ENCODE measurements around the gene SHQ1.
"Not testable (repeated sequence)": the region's sequence is repeated elsewhere in the genome, so short reads cannot be mapped to it uniquely, and the experiment has no call there.

SHQ1 gene

DNA sequence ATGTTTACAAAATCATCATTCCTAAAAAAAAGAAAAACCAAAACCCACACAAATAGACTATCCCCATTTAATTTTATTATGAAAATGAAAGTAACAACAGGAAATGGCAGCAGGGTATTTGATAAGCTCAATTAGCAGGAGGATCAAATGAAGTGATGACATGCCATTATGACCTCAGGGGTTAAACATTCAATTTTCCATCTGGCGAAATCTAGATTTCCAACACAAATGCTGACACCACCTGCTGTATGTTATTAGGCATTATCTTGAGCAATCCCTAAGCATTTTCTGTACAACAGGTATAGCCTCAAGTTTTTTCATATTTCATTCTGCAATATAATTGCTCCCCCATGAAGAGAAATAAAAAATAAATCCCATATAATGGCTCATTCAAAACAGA lies 57.1 kb downstream of the SHQ1 start:
- Mint-ChIP-seq H3K27ac (no peak overlapping the region), H3K36me3 (peaks cover 21% of the 10 kb centered on the region), H3K9me3 (no peaks in the 10 kb centered on the region), H3K4me1 (peaks cover 22% of the 10 kb centered on the region), H3K4me3 (peak overlapping the region; percentile 37), H3K27me3 (no peaks in the 10 kb centered on the region)

DNA sequence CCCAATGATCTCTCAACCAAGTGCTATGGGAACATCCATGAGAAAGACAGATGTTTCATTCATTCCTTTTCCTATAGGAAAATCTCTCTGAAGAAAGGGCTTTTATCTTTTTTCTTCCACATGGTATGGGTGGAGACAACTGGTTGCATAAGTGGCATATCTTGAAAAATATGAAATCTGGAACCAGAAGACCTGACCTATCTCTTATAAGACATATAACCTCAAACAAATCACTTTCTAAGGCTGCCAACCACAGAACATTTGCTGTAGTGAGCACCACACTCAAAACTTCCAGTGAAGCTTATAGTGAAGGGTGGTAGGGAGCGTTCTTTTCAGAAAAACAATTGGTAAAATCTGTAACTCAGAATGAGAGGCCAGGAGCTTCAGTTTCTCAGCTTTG lies 58.5 kb downstream of the SHQ1 start:
- Mint-ChIP-seq H3K4me3 (no peak overlapping the region), H3K4me1 (peaks cover 22% of the 10 kb centered on the region), H3K27me3 (no peaks in the 10 kb centered on the region), H3K36me3 (peaks cover 15% of the 10 kb centered on the region), H3K27ac (no peak overlapping the region), H3K9me3 (no peaks in the 10 kb centered on the region)

DNA sequence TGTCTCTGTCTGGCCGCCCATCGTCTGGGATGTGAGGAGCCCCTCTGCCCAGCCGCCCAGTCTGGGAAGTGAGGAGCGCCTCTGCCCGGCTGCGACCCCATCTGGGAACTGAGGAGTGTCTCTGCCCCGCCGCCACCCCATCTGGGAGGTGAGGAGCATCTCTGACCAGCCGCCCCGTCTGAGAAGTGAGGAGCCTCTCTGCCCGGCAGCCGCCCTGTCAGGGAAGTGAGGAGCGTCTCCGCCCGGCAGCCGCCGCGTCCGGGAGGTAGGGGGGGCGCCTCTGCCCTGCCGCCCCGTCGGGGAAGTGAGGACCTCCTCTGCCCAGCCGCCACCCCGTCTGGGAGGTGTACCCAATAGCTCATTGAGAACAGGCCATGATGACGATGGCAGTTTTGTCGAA lies 60.0 kb downstream of the SHQ1 start:
- Mint-ChIP-seq H3K4me1 (peaks cover 18% of the 10 kb centered on the region), H3K36me3 (peaks cover 15% of the 10 kb centered on the region)
- not testable (repeated sequence) for H3K4me3 Mint-ChIP-seq, H3K9me3 Mint-ChIP-seq, H3K27ac Mint-ChIP-seq, H3K27me3 Mint-ChIP-seq

DNA sequence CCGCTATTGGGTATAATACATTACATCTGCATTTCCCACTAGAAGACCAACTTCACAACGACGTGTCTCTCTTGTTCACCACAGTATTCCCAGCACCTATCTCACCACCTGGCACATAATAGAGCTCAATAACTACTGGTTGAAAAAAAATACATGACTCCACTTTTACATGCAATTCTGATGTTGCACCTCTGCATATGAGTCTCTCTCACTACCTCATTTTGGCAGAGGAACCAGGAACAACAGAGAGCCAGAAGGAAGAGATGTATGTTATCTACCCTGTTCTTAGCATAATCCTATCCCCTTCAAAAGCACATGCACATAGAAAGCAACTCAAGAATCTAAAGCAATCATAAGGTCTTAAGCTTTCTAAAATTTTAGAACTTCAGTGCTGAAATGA lies 61.6 kb downstream of the SHQ1 start:
- H3K4me1 Mint-ChIP-seq: peaks cover 27% of the 10 kb centered on the region
- H3K9me3 Mint-ChIP-seq: no peaks in the 10 kb centered on the region

DNA sequence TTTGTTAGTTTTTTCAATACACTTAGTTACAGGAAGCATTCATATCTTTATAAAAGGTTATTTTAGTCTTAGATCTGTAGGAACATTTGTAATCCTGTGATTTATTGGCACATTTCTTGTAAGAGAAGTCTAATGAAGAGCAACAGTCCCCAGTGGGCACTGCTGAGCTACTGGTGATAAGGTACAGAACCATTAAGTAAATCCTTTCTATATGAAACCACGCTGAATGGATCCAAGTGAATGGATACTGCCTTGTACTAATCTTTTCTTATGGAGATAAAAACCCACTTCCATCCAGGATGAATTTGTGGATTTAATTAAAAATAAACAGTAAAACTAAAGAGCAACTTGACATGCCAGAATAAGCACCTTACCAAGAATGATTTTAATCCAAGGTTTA lies 64.0 kb downstream of the SHQ1 start:
- Mint-ChIP-seq H3K4me3 (no peak overlapping the region), H3K9me3 (no peaks in the 10 kb centered on the region), H3K27ac (no peak overlapping the region), H3K27me3 (no peaks in the 10 kb centered on the region), H3K36me3 (peaks cover 14% of the 10 kb centered on the region), H3K4me1 (peaks cover 16% of the 10 kb centered on the region)

More for the DNA sequence above, 61.6 kb downstream of the SHQ1 start:
- Mint-ChIP-seq H3K4me3 (no peak overlapping the region), H3K36me3 (peaks cover 14% of the 10 kb centered on the region), H3K27ac (no peak overlapping the region), H3K27me3 (no peaks in the 10 kb centered on the region)

DNA sequence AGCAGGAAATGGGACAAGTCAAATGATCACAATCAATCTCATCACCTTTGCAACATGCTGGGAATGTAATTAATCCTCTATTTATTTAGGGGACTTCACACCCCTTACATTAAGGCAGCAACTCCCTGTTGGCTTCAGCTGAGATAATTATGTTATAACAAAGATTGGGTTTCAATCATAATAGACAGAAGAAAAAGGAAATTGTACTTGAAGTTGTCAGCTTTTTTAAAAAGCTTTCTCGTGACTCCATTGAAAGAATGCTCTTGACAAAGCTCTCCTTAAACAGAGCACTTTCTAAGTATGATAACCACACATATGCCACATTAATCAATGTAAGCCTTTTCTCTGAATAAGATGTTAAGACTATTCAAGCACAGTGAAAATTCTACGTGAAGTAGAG lies 65.7 kb downstream of the SHQ1 start:
- H3K27me3 Mint-ChIP-seq: no peaks in the 10 kb centered on the region
- H3K4me1 Mint-ChIP-seq: peaks cover 18% of the 10 kb centered on the region
- H3K4me3 Mint-ChIP-seq: no peak overlapping the region
- H3K9me3 Mint-ChIP-seq: no peaks in the 10 kb centered on the region
- H3K27ac Mint-ChIP-seq: no peak overlapping the region
- peaks cover 23% of the 10 kb centered on the region for H3K36me3 Mint-ChIP-seq

DNA sequence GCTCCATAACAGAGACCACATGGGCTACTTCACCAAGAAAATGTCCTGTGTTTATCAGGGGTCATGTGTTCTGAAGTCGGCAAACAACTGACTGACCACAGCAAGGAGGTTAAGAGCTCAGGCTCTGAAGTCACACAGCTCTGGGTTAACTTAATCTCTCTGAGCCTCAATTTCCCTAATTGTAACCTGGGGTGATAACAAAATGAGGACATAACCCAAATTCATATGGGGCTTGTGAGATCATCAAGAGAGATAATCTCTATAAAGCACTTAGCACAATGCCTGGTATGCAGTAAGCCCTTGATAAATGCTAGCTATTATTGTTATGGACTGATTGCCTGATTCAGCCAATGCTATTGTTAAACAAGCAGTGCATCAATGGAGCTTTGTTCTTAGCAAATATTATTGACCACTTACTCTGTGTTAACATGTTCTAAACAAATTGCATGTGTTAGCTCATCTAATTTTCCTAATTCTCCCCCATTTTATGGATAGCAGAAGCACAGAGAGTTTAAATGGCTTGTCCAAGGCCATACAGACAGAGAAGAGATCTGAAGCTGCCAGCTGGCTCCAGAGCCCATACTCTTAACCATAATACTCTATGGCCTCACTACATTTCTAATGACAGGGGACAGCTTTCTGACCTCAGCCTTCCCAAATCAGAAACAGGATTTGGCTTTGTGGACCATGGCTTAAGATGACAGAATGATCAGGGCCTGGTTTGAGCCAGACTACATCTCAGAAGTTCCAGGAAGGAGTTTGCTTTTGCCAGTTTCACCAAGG lies 78.3 kb downstream of the SHQ1 start:
- Mint-ChIP-seq H3K9me3 (no peaks in the 10 kb centered on the region), H3K36me3 (peaks cover 16% of the 10 kb centered on the region), H3K27me3 (no peaks in the 10 kb centered on the region), H3K4me3 (no peak overlapping the region), H3K4me1 (peaks cover 4% of the 10 kb centered on the region), H3K27ac (no peak overlapping the region)

DNA sequence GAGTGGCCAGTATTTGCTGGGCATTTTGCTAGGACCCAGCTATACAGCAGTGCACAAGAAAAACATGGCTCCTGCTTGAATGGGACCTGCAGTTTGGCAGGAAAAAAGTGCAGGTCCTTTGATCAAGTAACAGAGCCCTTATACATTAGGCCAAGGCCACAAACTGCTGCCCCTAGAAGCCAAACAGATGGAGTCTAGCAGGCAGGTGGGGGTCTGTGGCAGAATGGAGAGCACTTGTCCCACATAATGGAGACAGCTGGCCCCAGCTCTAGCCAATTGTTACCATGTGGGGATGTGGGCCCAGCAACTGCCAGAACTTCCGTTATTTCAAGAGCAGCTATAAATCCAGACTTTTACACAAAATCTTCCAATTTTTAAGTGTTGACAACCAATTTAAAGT lies 79.3 kb downstream of the SHQ1 start:
- Mint-ChIP-seq H3K9me3 (no peaks in the 10 kb centered on the region), H3K27ac (no peak overlapping the region), H3K27me3 (no peaks in the 10 kb centered on the region), H3K4me1 (peaks cover 8% of the 10 kb centered on the region), H3K4me3 (no peak overlapping the region), H3K36me3 (peaks cover 18% of the 10 kb centered on the region)

DNA sequence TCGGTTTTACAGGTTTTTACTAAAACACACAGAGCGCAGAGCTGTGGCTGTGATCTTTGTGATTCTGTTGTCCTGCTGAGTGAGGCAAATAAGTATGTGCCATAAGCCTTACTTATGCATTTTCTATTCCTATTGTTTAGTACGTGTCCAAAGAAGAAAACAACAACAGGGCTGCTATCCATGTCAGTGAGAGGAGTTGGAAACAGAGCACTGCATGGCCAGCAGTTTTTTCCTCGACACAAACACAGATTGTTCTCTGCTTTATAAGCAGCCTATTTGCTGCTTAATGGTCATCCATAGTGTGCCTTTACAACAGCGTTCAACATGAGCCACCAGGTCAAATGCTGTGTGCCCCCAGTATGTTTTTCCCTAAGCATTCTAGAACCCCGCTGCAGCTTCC lies 79.8 kb downstream of the SHQ1 start:
- no peaks in the 10 kb centered on the region for H3K9me3 Mint-ChIP-seq
- H3K27ac Mint-ChIP-seq: no peak overlapping the region
- H3K36me3 Mint-ChIP-seq: peaks cover 18% of the 10 kb centered on the region
- H3K27me3 Mint-ChIP-seq: no peaks in the 10 kb centered on the region
- H3K4me3 Mint-ChIP-seq: no peak overlapping the region
- peaks cover 11% of the 10 kb centered on the region for H3K4me1 Mint-ChIP-seq

DNA sequence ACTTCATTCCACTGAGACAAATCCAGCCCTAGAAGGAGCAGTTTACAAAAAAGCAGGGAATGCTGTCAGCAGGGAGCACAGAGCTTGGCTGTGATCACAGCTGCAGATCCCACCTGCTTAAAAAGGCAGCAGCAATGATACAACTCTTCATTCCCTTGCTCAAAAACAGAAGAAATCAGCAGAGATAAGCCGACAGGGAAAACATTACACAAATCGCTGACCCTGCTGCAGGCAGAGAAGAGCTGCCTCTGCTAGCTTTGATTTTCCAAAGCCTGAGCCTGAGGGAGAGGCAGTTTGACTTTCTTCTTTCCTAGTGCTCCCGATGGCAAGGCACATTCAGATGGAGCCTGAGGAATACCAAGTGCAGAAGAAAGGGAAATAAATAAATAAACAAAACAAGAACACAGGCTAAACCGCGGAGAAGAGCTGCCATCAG lies 80.2 kb downstream of the SHQ1 start:
- Mint-ChIP-seq H3K9me3 (no peaks in the 10 kb centered on the region), H3K36me3 (peaks cover 20% of the 10 kb centered on the region), H3K4me3 (no peak overlapping the region), H3K27me3 (no peaks in the 10 kb centered on the region), H3K4me1 (peaks cover 14% of the 10 kb centered on the region), H3K27ac (no peak overlapping the region)

DNA sequence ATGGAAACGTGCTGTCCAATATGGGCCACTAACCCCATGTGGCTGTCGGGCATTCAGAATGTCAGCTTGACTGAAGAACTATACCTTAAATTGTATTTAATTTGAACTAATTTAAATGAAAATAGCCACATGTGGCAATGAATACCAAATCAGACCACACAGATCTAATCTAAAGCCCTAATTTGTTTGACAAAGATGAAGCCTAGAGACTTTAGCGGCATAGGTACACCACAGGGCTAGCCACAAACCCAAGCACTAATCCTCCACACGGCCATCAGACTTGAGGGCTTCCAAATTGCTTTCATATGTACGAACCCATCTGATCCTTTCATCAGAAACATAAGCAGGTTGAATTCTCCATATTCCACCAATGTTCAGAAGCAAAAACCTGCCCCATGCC lies 81.4 kb downstream of the SHQ1 start:
- no peaks in the 10 kb centered on the region for H3K9me3 Mint-ChIP-seq
- H3K27me3 Mint-ChIP-seq: no peaks in the 10 kb centered on the region
- H3K36me3 Mint-ChIP-seq: peaks cover 20% of the 10 kb centered on the region
- peaks cover 24% of the 10 kb centered on the region for H3K4me1 Mint-ChIP-seq
- no peak overlapping the region for H3K4me3 Mint-ChIP-seq
- no peak overlapping the region for H3K27ac Mint-ChIP-seq

DNA sequence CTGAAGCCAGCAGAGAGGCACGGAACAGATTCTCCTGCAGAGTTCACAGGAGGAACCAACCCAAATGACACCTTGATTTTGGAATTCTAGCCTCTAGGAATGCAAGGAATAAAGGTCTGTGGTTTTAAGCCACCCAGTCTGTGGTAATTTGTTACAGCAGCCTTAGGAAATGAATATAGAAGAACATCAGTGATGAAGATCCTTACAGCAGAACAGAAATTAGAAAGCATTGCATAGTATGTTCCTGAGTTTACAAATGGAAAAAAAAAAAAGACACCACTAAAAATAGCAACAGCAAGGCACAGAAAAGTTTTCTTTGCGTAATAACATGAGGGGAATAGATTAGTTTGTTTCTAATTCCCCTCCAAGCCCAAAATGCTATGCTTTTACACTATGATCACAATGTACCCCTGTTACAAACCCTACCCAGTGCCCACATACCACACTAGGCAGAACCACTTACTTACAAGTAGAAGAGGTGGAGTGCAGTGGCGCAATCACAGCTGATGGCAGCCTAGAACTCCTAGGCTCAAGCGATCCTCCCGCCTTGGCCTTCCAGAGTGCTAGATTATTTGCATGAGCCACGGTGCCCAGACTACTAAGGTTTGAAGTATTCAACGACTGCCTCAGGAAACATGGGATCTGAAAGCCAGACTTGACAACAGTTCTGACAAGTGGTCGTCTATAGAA lies 84.3 kb downstream of the SHQ1 start:
- no peak overlapping the region for H3K27ac Mint-ChIP-seq
- peaks cover 13% of the 10 kb centered on the region for H3K36me3 Mint-ChIP-seq

DNA sequence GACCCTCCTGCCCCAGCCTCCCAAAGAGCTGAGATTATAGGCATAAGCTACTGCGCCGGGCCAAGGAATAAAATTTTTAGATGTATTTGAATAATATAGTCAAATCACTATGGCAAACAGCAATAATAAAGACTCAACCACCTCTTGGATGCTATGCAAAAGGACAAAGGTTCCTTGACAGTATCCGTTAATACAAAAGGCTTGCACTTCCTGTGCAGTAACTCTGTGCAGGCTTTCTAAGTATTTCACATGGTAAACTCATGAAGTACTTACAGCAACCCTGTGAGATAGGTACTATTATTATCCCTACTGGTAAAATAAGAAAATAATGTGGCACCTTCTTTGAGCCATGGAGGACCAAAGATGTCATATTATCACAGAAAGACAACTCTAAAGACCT lies 86.8 kb downstream of the SHQ1 start:
- no peak overlapping the region for H3K27ac Mint-ChIP-seq
- H3K4me1 Mint-ChIP-seq: peaks cover 70% of the 10 kb centered on the region
- H3K4me3 Mint-ChIP-seq: no peak overlapping the region
- peaks cover 10% of the 10 kb centered on the region for H3K36me3 Mint-ChIP-seq
- no peaks in the 10 kb centered on the region for H3K9me3 Mint-ChIP-seq
- H3K27me3 Mint-ChIP-seq: no peaks in the 10 kb centered on the region

More for the DNA sequence above, 84.3 kb downstream of the SHQ1 start:
- no peaks in the 10 kb centered on the region for H3K9me3 Mint-ChIP-seq
- no peak overlapping the region for H3K4me3 Mint-ChIP-seq
- peaks cover 49% of the 10 kb centered on the region for H3K4me1 Mint-ChIP-seq
- H3K27me3 Mint-ChIP-seq: no peaks in the 10 kb centered on the region

DNA sequence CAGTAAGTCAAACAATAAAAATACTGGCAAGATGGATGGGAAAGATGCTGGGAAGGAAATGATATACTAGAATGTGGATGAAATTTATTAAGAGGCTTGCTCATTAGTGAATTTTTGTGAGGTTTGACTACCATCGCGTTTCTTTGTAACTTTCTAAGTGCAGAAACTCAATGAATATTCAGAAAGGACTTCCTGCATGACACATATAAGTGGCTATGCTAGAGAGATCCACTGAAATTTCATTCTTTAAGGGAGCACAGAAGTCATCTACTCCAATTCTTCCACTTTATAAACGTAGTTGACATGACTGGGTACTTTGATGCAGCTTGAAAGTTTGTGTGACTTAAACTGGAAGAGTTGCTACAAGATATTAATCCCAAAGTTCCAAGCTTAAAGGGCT lies 88.0 kb downstream of the SHQ1 start:
- peaks cover 7% of the 10 kb centered on the region for H3K36me3 Mint-ChIP-seq
- H3K27ac Mint-ChIP-seq: no peak overlapping the region
- peaks cover 80% of the 10 kb centered on the region for H3K4me1 Mint-ChIP-seq

DNA sequence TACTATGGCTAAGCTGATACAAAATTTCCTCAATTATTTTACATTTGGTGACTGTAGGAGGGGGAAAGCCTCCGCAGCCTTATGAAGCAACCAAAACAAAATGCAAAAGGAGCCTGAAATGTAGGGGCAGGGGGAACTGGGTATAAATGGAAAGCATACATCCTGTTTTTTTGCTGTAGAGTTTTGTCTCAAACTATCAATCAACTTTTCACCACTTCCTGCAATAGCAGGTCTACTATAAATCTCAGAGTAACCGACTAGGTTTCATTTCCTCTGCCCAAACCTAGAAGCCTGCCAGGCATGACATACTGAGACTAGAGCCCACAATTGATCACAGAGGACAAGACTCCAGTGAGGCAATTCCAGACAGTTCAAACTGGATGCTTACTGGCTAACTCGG lies 91.3 kb downstream of the SHQ1 start:
- Mint-ChIP-seq H3K9me3 (no peaks in the 10 kb centered on the region), H3K36me3 (peaks cover 12% of the 10 kb centered on the region), H3K4me3 (peak overlapping the region; percentile 58), H3K27ac (peak overlapping the region; percentile 84), H3K4me1 (peaks cover 80% of the 10 kb centered on the region), H3K27me3 (no peaks in the 10 kb centered on the region)

More for the DNA sequence above, 88.0 kb downstream of the SHQ1 start:
- Mint-ChIP-seq H3K9me3 (no peaks in the 10 kb centered on the region), H3K4me3 (no peak overlapping the region), H3K27me3 (no peaks in the 10 kb centered on the region)

DNA sequence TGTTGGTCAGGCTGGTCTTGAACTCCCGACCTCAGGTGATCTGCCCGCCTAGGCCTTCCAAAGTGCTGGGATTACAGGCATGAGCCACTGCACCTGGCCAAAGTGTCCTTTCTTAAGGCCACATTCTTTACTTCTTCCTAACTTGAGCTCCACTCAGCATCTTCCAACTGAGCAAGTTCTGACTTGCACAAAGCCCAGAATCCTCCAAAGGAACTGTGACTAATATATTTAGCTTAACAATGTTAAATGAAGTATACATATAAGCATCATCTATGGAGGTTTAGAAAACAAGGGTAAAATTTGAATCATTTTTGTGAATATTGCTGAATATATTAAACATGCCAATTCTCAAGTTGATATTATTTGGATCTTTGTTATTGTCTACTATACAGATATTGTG lies 93.7 kb downstream of the SHQ1 start:
- H3K27ac Mint-ChIP-seq: peak overlapping the region; percentile 84
- H3K36me3 Mint-ChIP-seq: peaks cover 15% of the 10 kb centered on the region
- no peaks in the 10 kb centered on the region for H3K27me3 Mint-ChIP-seq
- no peaks in the 10 kb centered on the region for H3K9me3 Mint-ChIP-seq
- peaks cover 71% of the 10 kb centered on the region for H3K4me1 Mint-ChIP-seq
- no peak overlapping the region for H3K4me3 Mint-ChIP-seq

Measured in activated naive CD4-positive, alpha-beta T cell treated with anti-CD3 and anti-CD28 coated beads, Interleukin-2, amount 50 U/mL, for 24 hours (primary cell).